Measurements from ENCODE around the gene BRS3.
A peak's percentile ranks its signal among the peaks of the same experiment; 100 is the strongest.

BRS3 gene

DNA sequence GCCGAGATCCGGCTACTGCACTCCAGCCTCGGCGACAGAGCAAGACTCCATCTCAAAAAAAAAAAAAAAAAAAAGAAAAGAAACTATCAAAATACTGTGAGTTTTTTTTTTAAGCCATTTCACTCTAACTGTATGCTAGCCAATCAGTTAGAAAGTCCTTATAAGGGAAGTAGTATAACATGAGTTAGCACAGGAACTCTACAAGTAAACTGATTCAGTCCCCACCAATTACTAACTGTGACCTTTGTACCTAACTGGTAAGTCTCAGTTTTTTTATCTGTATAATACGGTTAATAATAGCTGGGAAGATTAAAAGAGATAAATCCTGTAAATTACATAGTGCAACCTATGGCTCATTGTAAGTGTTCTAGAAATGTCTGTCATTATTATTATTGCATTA lies 35.1 kb upstream of the BRS3 start:
- TF ChIP-seq, protein P1, sequence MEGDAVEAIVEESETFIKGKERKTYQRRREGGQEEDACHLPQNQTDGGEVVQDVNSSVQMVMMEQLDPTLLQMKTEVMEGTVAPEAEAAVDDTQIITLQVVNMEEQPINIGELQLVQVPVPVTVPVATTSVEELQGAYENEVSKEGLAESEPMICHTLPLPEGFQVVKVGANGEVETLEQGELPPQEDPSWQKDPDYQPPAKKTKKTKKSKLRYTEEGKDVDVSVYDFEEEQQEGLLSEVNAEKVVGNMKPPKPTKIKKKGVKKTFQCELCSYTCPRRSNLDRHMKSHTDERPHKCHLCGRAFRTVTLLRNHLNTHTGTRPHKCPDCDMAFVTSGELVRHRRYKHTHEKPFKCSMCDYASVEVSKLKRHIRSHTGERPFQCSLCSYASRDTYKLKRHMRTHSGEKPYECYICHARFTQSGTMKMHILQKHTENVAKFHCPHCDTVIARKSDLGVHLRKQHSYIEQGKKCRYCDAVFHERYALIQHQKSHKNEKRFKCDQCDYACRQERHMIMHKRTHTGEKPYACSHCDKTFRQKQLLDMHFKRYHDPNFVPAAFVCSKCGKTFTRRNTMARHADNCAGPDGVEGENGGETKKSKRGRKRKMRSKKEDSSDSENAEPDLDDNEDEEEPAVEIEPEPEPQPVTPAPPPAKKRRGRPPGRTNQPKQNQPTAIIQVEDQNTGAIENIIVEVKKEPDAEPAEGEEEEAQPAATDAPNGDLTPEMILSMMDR (conservative IDR thresholded peaks at IDR 0.05; ENCODE audit: control insufficient read depth, insufficient read depth, low read depth, low read length): no peak
- no peak overlapping the region for H3K4me3 ChIP-seq (ENCODE audit: control insufficient read depth, low read depth, low read length)
- DNase-seq (ENCODE audit: low read depth): no peak

DNA sequence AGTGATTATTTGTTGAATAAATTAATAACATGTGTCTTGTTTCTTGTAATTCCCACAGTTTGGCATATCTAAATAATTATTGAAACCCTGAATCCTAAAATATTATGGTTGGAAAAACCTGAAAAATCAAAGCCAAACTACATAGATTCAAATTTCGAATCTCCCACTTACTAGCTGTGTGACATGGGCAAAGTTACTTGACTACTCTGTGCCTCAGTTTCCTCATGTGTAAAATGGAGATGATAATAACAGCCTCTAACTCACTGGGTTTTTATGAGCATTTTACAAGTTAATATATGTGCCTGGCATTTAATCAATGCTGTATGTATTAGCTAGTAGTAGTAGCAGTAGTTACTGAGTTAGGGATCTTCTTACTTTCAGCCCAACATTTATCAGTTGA lies 34.6 kb upstream of the BRS3 start:
- TF ChIP-seq, protein P1 (conservative IDR thresholded peaks at IDR 0.05; ENCODE audit: control insufficient read depth, insufficient read depth, low read depth, low read length): no peak
- H3K4me3 ChIP-seq (ENCODE audit: control insufficient read depth, low read depth, low read length): no peak overlapping the region
- DNase-seq (ENCODE audit: low read depth): no peak

DNA sequence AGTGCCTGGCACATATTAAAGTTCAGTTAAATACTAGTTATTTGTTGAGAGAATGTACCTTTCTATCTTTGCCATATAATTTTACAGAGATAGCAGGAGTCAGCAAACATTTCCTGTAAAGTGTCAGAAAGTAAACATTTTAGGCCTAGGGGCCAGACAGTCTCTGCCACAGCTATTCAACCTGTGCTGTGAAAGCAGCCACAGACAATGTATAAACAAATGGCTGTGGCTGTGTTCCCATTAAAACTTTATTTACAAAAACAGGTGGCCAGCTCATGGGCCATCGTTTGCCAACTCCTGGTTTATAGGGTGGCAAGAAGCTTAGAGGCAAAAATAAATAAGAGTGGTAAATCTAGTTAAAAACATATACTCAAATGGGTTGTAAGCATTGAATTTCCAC lies 34.0 kb upstream of the BRS3 start:
- TF ChIP-seq, protein P1 (conservative IDR thresholded peaks at IDR 0.05; ENCODE audit: control insufficient read depth, insufficient read depth, low read depth, low read length): no peak
- DNase-seq (ENCODE audit: low read depth): no peak
- no peak overlapping the region for H3K4me3 ChIP-seq (ENCODE audit: control insufficient read depth, low read depth, low read length)

DNA sequence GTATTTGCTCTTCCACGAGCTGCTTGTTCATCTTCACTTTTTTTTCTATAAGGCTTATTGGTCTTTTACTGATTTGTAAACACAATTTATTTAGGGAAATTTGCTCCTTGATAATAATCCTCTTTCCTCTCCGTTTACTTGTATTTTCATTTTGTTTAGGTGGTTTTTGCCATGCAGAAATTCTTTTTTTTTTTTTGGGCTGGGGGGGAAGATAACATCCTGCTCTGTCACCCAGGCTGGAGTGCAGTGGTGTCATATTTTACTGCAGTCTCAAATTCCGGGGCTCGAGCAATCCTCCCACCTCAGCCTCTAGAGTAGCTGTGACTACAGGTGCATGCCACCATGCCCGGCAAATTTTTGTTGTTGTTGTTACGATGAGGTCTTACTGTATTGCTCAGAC lies 31.6 kb upstream of the BRS3 start:
- TF ChIP-seq, protein P1 (conservative IDR thresholded peaks at IDR 0.05; ENCODE audit: control insufficient read depth, insufficient read depth, low read depth, low read length): no peak
- DNase-seq (ENCODE audit: low read depth): no peak
- no peak overlapping the region for H3K4me3 ChIP-seq (ENCODE audit: control insufficient read depth, low read depth, low read length)

DNA sequence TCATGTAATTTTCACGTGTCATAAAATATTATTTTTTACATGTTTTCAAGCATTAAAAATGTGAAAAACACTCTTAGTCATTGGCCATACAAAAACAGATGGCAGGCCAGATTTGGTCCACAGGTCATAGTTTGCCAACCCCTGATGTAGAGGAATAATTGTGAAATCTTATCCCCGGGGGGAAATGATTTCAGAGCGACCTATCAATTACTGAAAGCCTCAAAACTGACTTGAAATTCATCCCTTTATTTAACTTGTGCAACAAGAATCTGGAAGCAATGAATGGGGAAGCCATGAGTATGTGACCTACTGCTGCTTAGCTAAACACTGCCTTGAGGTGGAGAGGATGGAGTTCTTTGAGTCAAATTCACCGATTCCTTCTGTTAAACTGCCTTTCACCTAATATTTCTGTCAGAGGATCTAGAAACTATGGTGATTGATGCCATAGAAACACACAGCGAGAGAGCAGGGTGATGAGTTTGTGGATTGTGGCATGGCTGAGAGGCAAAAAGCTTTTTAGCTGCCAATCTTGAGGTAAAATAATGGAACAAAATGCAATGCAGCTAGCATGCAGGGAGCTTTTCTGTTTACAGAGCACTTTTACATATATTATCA lies 30.3 kb upstream of the BRS3 start:
- TF ChIP-seq, protein P1 (conservative IDR thresholded peaks at IDR 0.05; ENCODE audit: control insufficient read depth, insufficient read depth, low read depth, low read length): no peak
- peak; percentile 49 for DNase-seq (ENCODE audit: low read depth)
- H3K4me3 ChIP-seq (ENCODE audit: control insufficient read depth, low read depth, low read length): no peak overlapping the region

DNA sequence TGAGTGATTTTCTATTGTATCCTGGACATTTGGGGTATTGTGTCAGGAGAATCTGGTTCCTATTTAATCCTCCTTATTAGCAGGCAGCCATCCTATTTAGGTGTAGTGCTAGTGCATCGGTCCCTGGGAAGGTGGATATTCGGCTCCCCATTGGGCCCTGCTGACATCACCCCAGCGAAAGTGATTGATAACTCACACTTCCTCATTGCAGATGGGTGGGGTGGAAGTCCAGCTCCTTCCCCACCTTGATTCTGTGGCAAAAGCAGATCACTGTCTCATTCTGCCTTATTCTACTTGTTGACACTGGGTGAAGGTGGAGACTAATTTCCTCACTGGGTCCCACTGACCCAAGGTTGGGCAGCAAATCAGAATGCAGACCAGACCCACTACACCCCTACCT lies 23.2 kb upstream of the BRS3 start:
- TF ChIP-seq, protein P1 (conservative IDR thresholded peaks at IDR 0.05; ENCODE audit: control insufficient read depth, insufficient read depth, low read depth, low read length): no peak
- DNase-seq (ENCODE audit: low read depth): no peak
- no peak overlapping the region for H3K4me3 ChIP-seq (ENCODE audit: control insufficient read depth, low read depth, low read length)

DNA sequence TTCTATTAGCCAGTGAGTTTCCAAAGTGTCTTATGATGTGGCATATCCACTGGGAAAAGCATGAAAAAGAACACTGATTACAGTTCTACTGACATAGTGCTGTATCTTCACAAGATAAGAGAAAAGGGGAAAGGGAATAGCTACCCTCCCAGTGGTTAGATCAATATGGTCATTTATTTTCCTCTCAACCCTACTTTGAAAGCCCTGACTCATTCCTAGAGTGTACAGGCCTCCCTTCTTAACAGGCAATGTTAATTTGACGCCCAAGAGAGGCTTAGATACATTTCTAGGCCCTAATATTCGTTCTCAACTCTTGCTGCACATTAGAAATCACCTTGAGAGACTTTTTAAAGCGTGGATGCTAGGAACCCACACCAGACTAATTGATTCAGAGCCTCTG lies 20.4 kb upstream of the BRS3 start:
- TF ChIP-seq, protein P1 (conservative IDR thresholded peaks at IDR 0.05; ENCODE audit: control insufficient read depth, insufficient read depth, low read depth, low read length): no peak
- H3K4me3 ChIP-seq (ENCODE audit: control insufficient read depth, low read depth, low read length): no peak overlapping the region
- DNase-seq (ENCODE audit: low read depth): no peak

Data from fibroblast of mammary gland (primary cell).